HG02970 (cell line): ENCODE results near the gene ALOX5AP.

Experiments used
- ATAC-seq: cut with Tn5 transposase; IDR thresholded peaks from one replicate; pipeline ENCODE4 v1.9.1; 2021; ENCODE audit warnings: mild to moderate bottlenecking, moderate library complexity, moderate number of reproducible peaks; ENCODE audit not compliant: unreplicated experiment, low FRiP score

Gene ALOX5AP

GRCh38 chr13:30753030-30753616 is 17.8 kb downstream of the ALOX5AP start:
- no peak for ATAC-seq

- no peak for ATAC-seq
Observed at GRCh38 chr13:30755678-30756077, 20.3 kb downstream of the ALOX5AP start.

- no peak for ATAC-seq
Observed at GRCh38 chr13:30757026-30757742, 21.8 kb downstream of the ALOX5AP start.

- ATAC-seq, result no peak
Observed at GRCh38 chr13:30759748-30760147, 24.4 kb downstream of the ALOX5AP start.

- ATAC-seq, result no peak
Observed at GRCh38 chr13:30762643-30763042, 27.3 kb downstream of the ALOX5AP start.

GRCh38 chr13:30763786-30764413 is 28.6 kb downstream of the ALOX5AP start:
- ATAC-seq, result no peak

- no peak for ATAC-seq
Observed at GRCh38 chr13:30766231-30766630, 30.9 kb downstream of the ALOX5AP start.

GRCh38 chr13:30770929-30771328 is 35.6 kb downstream of the ALOX5AP start:
- ATAC-seq, result no peak

GRCh38 chr13:30773561-30773960 is 38.2 kb downstream of the ALOX5AP start:
- ATAC-seq, result no peak

- no peak for ATAC-seq
Observed at GRCh38 chr13:30774214-30774730, 38.9 kb downstream of the ALOX5AP start.

GRCh38 chr13:30776661-30777060 is 41.3 kb downstream of the ALOX5AP start:
- ATAC-seq, result no peak

- no peak for ATAC-seq
Observed at GRCh38 chr13:30779016-30779415, 43.7 kb downstream of the ALOX5AP start.

- ATAC-seq, result no peak
Observed at GRCh38 chr13:30779608-30780007, 44.3 kb downstream of the ALOX5AP start.

- ATAC-seq, result no peak
Observed at GRCh38 chr13:30780338-30780981, 45.1 kb downstream of the ALOX5AP start.

- no peak for ATAC-seq
Observed at GRCh38 chr13:30785191-30785850, 50.0 kb downstream of the ALOX5AP start.

GRCh38 chr13:30786648-30787047 is 51.3 kb downstream of the ALOX5AP start:
- ATAC-seq, result no peak

GRCh38 chr13:30787738-30788525 is 52.6 kb downstream of the ALOX5AP start:
- no peak for ATAC-seq

- no peak for ATAC-seq
Observed at GRCh38 chr13:30789166-30789862, 54.0 kb downstream of the ALOX5AP start.

GRCh38 chr13:30790592-30790991 is 55.2 kb downstream of the ALOX5AP start:
- no peak for ATAC-seq
